K562 (cell line): ENCODE measurements around the gene LRFN4. TPM values are rescaled to one million over a fixed set of nuclear protein-coding genes. Genes with fewer than 3 reads are reported as not detected.
A peak's percentile ranks its signal among the peaks of the same experiment; 100 is the strongest.

Experiments
- FOXK1 ChIP-seq: sonication (generic); formaldehyde crosslinking; IDR thresholded peaks from 2 replicates; pipeline ENCODE4 v1.8.0; 2022; ENCODE audit warnings: missing genetic modification reagents, mild to moderate bottlenecking, borderline replicate concordance
- MTA2 ChIP-seq: fragments of 450-650 bp; IDR thresholded peaks from 2 replicates; pipeline ENCODE4 v1.6.1; 2016; ENCODE audit warnings: low read depth
- NFE2L1 ChIP-seq: fragments of 450-650 bp; IDR thresholded peaks from 2 replicates; pipeline ENCODE4 v1.6.1; 2016; ENCODE audit warnings: missing genetic modification characterization, low read depth, mild to moderate bottlenecking, missing compliant biosample characterization, moderate library complexity, borderline replicate concordance
- NUFIP1 ChIP-seq: fragments of 450-650 bp; IDR thresholded peaks from 2 replicates; pipeline ENCODE4 v1.6.1; 2018; ENCODE audit not compliant: partially characterized antibody
- SREBF1 ChIP-seq: fragments of 150-350 bp; IDR thresholded peaks from 2 replicates; pipeline ENCODE4 v1.6.1; 2014; ENCODE audit warnings: antibody characterized with exemption, low read depth, low read length, borderline replicate concordance
- ZKSCAN1 ChIP-seq: fragments of 150-350 bp; IDR thresholded peaks from 2 replicates; pipeline ENCODE4 v1.6.1; 2016; ENCODE audit warnings: low read depth, low read length
- ZSCAN29 ChIP-seq: fragments of 450-650 bp; IDR thresholded peaks from 2 replicates; pipeline ENCODE4 v1.6.1; 2017
- ZZZ3 ChIP-seq: fragments of 450-650 bp; IDR thresholded peaks from 2 replicates; pipeline ENCODE4 v1.6.1; 2016; ENCODE audit warnings: antibody characterized with exemption, mild to moderate bottlenecking, moderate library complexity
- polyA plus RNA-seq, 8 experiments: library from polyadenylated mRNA; depleted of rRNA in 4 of 8; stranded (reverse) in 5 of 8; unstranded in 3 of 8; fragments of >200 nt; fragmentation: Nextera tagmentation in 2 of 8; fragmentation: Illumina TruSeq in 1 of 8; extraction: Ambion mirVana in 2 of 8; extraction: Trizol in 1 of 8; gene quantifications; 2 replicates each; pipeline versions ENCODE4 v1.2.1 to v1.2.3, GENCODE V29; 2011 to 2014; ENCODE audit warnings: inconsistent platforms in 1 of 8, missing spikeins in 1 of 8
- total RNA-seq, 7 experiments: library from RNA; depleted of rRNA in 6 of 7; stranded (reverse); fragments of >200 nt in 6 of 7; fragmentation: Illumina TruSeq in 2 of 7; extraction: Trizol in 2 of 7; gene quantifications; 2 replicates each; pipeline versions ENCODE4 v1.2.1 to v1.2.3, GENCODE V29; 2011 to 2021; ENCODE audit warnings: low replicate concordance in 1 of 7
- TF ChIP-seq, protein P1 (sequence below): fragments of 250-450 bp; sonication (Bioruptor Pico); IDR thresholded peaks from 2 replicates; pipeline ENCODE4 v1.5.0; 2021; ENCODE audit warnings: mild to moderate bottlenecking, moderate library complexity
- TF ChIP-seq, protein P2 (sequence below): fragments of 250-450 bp; sonication (Bioruptor Pico); IDR thresholded peaks from 2 replicates; pipeline ENCODE4 v1.4.0; 2020; ENCODE audit warnings: borderline replicate concordance
- TF ChIP-seq, protein P3 (sequence below): fragments of 200-600 bp; sonication (generic); IDR thresholded peaks from one replicate; pipeline ENCODE4 v1.6.1; 2012; ENCODE audit warnings: mild to moderate bottlenecking, low read depth, low read length, inconsistent platforms

LRFN4 gene
- total and polyA plus RNA-seq, 9 of the 15 experiments (the other 6 are each of a cell fraction or from before 2014, with no cell fraction given): 0.10 to 60.1 (median 6.7) TPM

DNA sequence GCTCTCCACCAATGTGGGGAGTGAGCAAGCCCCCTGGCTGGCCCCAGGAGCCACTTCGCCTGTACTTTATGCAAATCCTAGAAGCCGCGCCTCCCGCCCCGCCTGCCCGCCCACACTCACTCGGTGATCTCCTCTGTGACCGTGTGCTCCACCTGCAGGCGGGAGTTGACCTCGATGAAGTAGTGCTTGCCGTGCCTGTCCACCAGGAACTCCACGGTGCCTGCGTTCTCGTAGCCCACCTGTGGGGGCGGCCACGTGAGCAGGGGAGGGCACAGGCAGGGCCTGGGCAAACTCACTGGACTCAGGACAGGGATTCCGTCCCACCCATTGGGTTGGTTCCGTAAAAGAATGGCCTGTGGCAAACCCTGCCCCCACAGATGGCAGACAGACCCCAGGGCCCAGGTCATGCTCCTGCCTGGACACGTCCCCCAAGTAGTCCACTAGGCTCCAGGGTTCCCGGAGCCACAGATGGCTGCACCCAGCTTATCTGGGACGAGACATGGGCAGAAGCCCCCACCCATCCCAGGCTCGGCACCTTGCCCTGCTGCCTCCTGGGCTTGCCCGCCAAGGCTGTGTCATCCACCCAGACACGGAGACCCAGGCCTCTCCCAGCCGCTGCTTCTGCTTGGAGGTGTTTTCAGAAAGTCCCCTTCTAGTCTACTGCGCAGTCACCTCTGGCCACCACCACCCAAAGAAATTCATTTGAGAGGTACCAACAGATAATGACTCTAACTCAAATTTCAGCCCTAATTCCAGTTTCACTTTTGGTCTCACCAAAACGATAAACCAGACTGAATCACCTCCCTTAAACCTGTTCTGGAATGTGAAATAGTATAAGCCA is 12.1 kb downstream of the LRFN4 start (continued):
- TF ChIP-seq, protein P1, sequence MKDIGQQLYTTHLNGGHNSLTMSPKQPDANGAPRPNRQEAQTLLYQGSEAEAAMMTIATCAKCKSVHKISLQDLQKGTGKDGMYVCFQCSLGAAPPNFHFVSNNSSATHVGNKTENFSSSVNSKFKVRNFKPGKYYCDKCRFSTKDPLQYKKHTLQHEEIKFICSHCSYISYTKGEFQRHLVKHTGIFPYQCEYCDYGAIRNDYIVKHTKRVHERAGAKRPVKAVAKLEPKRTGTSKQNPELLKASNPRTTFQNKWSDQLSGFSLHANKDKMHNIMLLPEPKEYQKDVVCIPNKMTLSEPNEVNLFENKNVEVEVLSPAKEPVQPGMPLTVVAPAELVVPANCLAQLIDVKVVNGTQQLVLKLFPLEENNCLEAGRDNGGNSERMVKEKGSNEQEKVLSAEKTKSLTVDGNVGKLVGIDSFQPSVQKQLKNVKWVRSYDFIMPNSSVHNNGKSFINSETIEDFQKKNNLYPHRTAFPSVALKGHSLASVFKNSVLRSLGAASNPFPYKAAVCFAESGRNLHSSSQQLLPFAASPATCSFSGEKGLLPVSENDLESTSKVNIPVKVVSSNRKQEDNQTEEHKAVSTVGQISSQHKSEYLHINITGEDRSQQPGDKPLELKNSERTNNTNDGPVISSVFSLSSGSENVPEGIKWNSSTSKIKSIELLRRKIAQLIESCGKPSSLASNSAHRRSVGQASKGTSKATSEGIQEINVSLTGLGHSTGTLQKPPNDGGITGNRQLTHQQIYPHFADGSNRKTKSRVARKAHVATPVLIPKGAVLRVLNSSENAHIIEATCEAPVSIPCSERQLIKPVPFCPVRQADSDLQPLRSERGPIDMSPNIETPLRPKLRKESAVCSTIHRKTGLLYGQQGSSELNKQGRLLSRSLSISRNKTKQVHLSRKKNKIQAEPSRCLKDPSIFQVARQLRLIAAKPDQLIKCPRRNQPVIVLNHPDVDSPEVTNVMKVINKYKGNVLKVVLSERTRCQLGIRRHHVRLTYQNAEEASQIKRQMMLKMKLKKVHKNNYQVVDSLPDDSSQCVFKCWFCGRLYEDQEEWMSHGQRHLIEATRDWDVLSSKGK (CRISPR knock-in tag): no peak
- TF ChIP-seq ZSCAN29 (no peak), NUFIP1 (no peak), ZKSCAN1 (peak; percentile 34; the same call in 1 of the 2 replicates), MTA2 (no peak), SREBF1 (no peak), ZZZ3 (no peak), NFE2L1 (tag) (no peak), FOXK1 (no peak)
- TF ChIP-seq, protein P2, sequence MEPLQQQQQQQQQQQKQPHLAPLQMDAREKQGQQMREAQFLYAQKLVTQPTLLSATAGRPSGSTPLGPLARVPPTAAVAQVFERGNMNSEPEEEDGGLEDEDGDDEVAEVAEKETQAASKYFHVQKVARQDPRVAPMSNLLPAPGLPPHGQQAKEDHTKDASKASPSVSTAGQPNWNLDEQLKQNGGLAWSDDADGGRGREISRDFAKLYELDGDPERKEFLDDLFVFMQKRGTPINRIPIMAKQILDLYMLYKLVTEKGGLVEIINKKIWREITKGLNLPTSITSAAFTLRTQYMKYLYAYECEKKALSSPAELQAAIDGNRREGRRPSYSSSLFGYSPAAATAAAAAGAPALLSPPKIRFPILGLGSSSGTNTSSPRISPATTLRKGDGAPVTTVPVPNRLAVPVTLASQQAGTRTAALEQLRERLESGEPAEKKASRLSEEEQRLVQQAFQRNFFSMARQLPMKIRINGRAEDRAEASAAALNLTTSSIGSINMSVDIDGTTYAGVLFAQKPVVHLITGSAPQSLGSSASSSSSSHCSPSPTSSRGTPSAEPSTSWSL (CRISPR knock-in tag): no peak
- TF ChIP-seq, protein P3, sequence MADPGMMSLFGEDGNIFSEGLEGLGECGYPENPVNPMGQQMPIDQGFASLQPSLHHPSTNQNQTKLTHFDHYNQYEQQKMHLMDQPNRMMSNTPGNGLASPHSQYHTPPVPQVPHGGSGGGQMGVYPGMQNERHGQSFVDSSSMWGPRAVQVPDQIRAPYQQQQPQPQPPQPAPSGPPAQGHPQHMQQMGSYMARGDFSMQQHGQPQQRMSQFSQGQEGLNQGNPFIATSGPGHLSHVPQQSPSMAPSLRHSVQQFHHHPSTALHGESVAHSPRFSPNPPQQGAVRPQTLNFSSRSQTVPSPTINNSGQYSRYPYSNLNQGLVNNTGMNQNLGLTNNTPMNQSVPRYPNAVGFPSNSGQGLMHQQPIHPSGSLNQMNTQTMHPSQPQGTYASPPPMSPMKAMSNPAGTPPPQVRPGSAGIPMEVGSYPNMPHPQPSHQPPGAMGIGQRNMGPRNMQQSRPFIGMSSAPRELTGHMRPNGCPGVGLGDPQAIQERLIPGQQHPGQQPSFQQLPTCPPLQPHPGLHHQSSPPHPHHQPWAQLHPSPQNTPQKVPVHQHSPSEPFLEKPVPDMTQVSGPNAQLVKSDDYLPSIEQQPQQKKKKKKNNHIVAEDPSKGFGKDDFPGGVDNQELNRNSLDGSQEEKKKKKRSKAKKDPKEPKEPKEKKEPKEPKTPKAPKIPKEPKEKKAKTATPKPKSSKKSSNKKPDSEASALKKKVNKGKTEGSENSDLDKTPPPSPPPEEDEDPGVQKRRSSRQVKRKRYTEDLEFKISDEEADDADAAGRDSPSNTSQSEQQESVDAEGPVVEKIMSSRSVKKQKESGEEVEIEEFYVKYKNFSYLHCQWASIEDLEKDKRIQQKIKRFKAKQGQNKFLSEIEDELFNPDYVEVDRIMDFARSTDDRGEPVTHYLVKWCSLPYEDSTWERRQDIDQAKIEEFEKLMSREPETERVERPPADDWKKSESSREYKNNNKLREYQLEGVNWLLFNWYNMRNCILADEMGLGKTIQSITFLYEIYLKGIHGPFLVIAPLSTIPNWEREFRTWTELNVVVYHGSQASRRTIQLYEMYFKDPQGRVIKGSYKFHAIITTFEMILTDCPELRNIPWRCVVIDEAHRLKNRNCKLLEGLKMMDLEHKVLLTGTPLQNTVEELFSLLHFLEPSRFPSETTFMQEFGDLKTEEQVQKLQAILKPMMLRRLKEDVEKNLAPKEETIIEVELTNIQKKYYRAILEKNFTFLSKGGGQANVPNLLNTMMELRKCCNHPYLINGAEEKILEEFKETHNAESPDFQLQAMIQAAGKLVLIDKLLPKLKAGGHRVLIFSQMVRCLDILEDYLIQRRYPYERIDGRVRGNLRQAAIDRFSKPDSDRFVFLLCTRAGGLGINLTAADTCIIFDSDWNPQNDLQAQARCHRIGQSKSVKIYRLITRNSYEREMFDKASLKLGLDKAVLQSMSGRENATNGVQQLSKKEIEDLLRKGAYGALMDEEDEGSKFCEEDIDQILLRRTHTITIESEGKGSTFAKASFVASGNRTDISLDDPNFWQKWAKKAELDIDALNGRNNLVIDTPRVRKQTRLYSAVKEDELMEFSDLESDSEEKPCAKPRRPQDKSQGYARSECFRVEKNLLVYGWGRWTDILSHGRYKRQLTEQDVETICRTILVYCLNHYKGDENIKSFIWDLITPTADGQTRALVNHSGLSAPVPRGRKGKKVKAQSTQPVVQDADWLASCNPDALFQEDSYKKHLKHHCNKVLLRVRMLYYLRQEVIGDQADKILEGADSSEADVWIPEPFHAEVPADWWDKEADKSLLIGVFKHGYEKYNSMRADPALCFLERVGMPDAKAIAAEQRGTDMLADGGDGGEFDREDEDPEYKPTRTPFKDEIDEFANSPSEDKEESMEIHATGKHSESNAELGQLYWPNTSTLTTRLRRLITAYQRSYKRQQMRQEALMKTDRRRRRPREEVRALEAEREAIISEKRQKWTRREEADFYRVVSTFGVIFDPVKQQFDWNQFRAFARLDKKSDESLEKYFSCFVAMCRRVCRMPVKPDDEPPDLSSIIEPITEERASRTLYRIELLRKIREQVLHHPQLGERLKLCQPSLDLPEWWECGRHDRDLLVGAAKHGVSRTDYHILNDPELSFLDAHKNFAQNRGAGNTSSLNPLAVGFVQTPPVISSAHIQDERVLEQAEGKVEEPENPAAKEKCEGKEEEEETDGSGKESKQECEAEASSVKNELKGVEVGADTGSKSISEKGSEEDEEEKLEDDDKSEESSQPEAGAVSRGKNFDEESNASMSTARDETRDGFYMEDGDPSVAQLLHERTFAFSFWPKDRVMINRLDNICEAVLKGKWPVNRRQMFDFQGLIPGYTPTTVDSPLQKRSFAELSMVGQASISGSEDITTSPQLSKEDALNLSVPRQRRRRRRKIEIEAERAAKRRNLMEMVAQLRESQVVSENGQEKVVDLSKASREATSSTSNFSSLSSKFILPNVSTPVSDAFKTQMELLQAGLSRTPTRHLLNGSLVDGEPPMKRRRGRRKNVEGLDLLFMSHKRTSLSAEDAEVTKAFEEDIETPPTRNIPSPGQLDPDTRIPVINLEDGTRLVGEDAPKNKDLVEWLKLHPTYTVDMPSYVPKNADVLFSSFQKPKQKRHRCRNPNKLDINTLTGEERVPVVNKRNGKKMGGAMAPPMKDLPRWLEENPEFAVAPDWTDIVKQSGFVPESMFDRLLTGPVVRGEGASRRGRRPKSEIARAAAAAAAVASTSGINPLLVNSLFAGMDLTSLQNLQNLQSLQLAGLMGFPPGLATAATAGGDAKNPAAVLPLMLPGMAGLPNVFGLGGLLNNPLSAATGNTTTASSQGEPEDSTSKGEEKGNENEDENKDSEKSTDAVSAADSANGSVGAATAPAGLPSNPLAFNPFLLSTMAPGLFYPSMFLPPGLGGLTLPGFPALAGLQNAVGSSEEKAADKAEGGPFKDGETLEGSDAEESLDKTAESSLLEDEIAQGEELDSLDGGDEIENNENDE: no peak
